WTC11 (cell line): ENCODE data around the gene DRD1. TPM values are rescaled to one million over a fixed set of nuclear protein-coding genes. Genes with fewer than 3 reads are reported as not detected.

ENCODE experiments used
- ATAC-seq: fragments of 200-7000 bp; cut with Tn5 transposase; 2 replicates; pipeline ENCODE4 v1.10.0; 2021; ENCODE audit warnings: mild to moderate bottlenecking, moderate library complexity
- CTCF ChIA-PET: fragments of 300-600 bp; sonication (Branson Sonifier 250); formaldehyde crosslinking; loops from one replicate; lab custom pipeline; 2021; ENCODE audit warnings: antibody characterized with exemption; lab: Charles Lee
- POLR2A ChIA-PET: fragments of 350-600 bp; sonication (Branson Sonifier 250); formaldehyde crosslinking; loops from one replicate; lab custom pipeline; 2021; ENCODE audit warnings: antibody characterized with exemption; lab: Charles Lee
- DNase-seq: peaks from one replicate; pipeline ENCODE4 v3.0.0; 2021; ENCODE audit warnings: low spot score
- H3K27ac Mint-ChIP-seq: 2 replicates; pipeline ENCODE4 v1.8.0; 2021; ENCODE audit warnings: mixed read lengths
- H3K27me3 Mint-ChIP-seq: 2 replicates; pipeline ENCODE4 v1.8.0; 2021; ENCODE audit warnings: low read depth, mild to moderate bottlenecking, moderate library complexity, mixed read lengths
- H3K36me3 Mint-ChIP-seq: 2 replicates; pipeline ENCODE4 v1.8.0; 2021; ENCODE audit warnings: mixed read lengths
- H3K4me1 Mint-ChIP-seq: 2 replicates; pipeline ENCODE4 v1.8.0; 2022; ENCODE audit warnings: mixed read lengths
- H3K4me3 Mint-ChIP-seq: 2 replicates; pipeline ENCODE4 v1.8.0; 2021; ENCODE audit warnings: mild to moderate bottlenecking, moderate library complexity, mixed read lengths
- H3K9me3 Mint-ChIP-seq: 2 replicates; pipeline ENCODE4 v1.8.0; 2021; ENCODE audit warnings: mixed read lengths
- ATF1 ChIP-seq: sonication (generic); formaldehyde crosslinking; IDR thresholded peaks from 2 replicates; pipeline ENCODE4 v1.8.1; 2023; ENCODE audit warnings: mild to moderate bottlenecking, moderate library complexity, missing genetic modification reagents
- CREM ChIP-seq: sonication (generic); formaldehyde crosslinking; IDR thresholded peaks from 2 replicates; pipeline ENCODE4 v1.8.1; 2022; ENCODE audit warnings: mild to moderate bottlenecking, missing genetic modification reagents, moderate library complexity
- E2F4 ChIP-seq: sonication (generic); formaldehyde crosslinking; IDR thresholded peaks from 2 replicates; pipeline ENCODE4 v1.8.1; 2022; ENCODE audit warnings: low read depth, mild to moderate bottlenecking, moderate library complexity, missing genetic modification reagents, borderline replicate concordance
- E2F5 ChIP-seq: sonication (generic); formaldehyde crosslinking; IDR thresholded peaks from 2 replicates; pipeline ENCODE4 v1.8.1; 2022; ENCODE audit warnings: mild to moderate bottlenecking, moderate library complexity, missing genetic modification reagents
- ELF4 ChIP-seq: sonication (generic); formaldehyde crosslinking; IDR thresholded peaks from 2 replicates; pipeline ENCODE4 v1.8.1; 2022; ENCODE audit warnings: low read depth, mild to moderate bottlenecking, moderate library complexity, missing genetic modification reagents
- ESRRA ChIP-seq: sonication (generic); formaldehyde crosslinking; IDR thresholded peaks from 2 replicates; pipeline ENCODE4 v1.8.1; 2022; ENCODE audit warnings: mild to moderate bottlenecking, missing genetic modification reagents, borderline replicate concordance
- FOXK1 ChIP-seq: sonication (generic); formaldehyde crosslinking; IDR thresholded peaks from 2 replicates; pipeline ENCODE4 v1.8.0; 2022; ENCODE audit warnings: mild to moderate bottlenecking, moderate library complexity, missing genetic modification reagents
- FOXP1 ChIP-seq: sonication (generic); formaldehyde crosslinking; IDR thresholded peaks from 2 replicates; pipeline ENCODE4 v1.8.0; 2022; ENCODE audit warnings: missing genetic modification reagents, mild to moderate bottlenecking, moderate library complexity, borderline replicate concordance
- GTF2I ChIP-seq: fragments of 250-450 bp; sonication (Bioruptor Pico); conservative IDR thresholded peaks from 2 replicates; pipeline ENCODE4 v1.4.0; 2021; ENCODE audit warnings: mild to moderate bottlenecking
- IRF1 ChIP-seq: sonication (generic); formaldehyde crosslinking; IDR thresholded peaks from 2 replicates; pipeline ENCODE4 v1.8.0; 2023; ENCODE audit warnings: missing genetic modification reagents
- IRF2 ChIP-seq: sonication (generic); formaldehyde crosslinking; IDR thresholded peaks from 2 replicates; pipeline ENCODE4 v1.8.0; 2022; ENCODE audit warnings: low read depth, missing genetic modification reagents, borderline replicate concordance
- NFATC4 ChIP-seq: fragments of 250-450 bp; sonication (Bioruptor Pico); IDR thresholded peaks from 2 replicates; pipeline ENCODE4 v1.9.0; 2021; ENCODE audit warnings: mild to moderate bottlenecking
- NFE2L1 ChIP-seq: sonication (generic); formaldehyde crosslinking; IDR thresholded peaks from 2 replicates; pipeline ENCODE4 v1.8.1; 2023; ENCODE audit warnings: missing genetic modification reagents
- RORB ChIP-seq: fragments of 250-450 bp; sonication (Bioruptor Pico); IDR thresholded peaks from 2 replicates; pipeline ENCODE4 v1.9.0; 2021; ENCODE audit warnings: mild to moderate bottlenecking
- SMAD3 ChIP-seq: sonication (generic); formaldehyde crosslinking; IDR thresholded peaks from 2 replicates; pipeline ENCODE4 v1.8.0; 2022; ENCODE audit warnings: missing genetic modification reagents, mild to moderate bottlenecking, borderline replicate concordance
- SP1 ChIP-seq: sonication (generic); formaldehyde crosslinking; conservative IDR thresholded peaks from 2 replicates; pipeline ENCODE4 v1.8.1; 2022; ENCODE audit warnings: missing genetic modification reagents
- USF1 ChIP-seq: sonication (generic); formaldehyde crosslinking; IDR thresholded peaks from 2 replicates; pipeline ENCODE4 v1.8.0; 2022; ENCODE audit warnings: mild to moderate bottlenecking, missing genetic modification reagents
- ZBTB21 ChIP-seq: sonication (generic); formaldehyde crosslinking; IDR thresholded peaks from 2 replicates; pipeline ENCODE4 v1.8.1; 2023; ENCODE audit warnings: mild to moderate bottlenecking, missing genetic modification reagents, borderline replicate concordance
- ZBTB43 ChIP-seq: sonication (generic); formaldehyde crosslinking; IDR thresholded peaks from 2 replicates; pipeline ENCODE4 v1.8.1; 2023; ENCODE audit warnings: mild to moderate bottlenecking, missing genetic modification reagents
- ZNF121 ChIP-seq: sonication (generic); formaldehyde crosslinking; IDR thresholded peaks from 2 replicates; pipeline ENCODE4 v1.8.0; 2023; ENCODE audit warnings: missing genetic modification reagents
- ZNF219 ChIP-seq: sonication (generic); formaldehyde crosslinking; IDR thresholded peaks from 2 replicates; pipeline ENCODE4 v1.8.0; 2023; ENCODE audit warnings: missing genetic modification reagents, mild to moderate bottlenecking, borderline replicate concordance
- ZNF396 ChIP-seq: fragments of 250-450 bp; sonication (Bioruptor Pico); IDR thresholded peaks from 2 replicates; pipeline ENCODE4 v1.8.0; 2021; ENCODE audit warnings: mild to moderate bottlenecking, moderate library complexity, borderline replicate concordance
- ZNF423 ChIP-seq: fragments of 250-450 bp; sonication (Bioruptor Pico); IDR thresholded peaks from 2 replicates; pipeline ENCODE4 v2.1.2; 2022; ENCODE audit warnings: mild to moderate bottlenecking, moderate library complexity
- ZNF532 ChIP-seq: fragments of 250-450 bp; sonication (Bioruptor Pico); IDR thresholded peaks from 2 replicates; pipeline ENCODE4 v1.9.0; 2021; ENCODE audit warnings: mild to moderate bottlenecking, borderline replicate concordance
- total RNA-seq: library from RNA; stranded (reverse); gene quantifications from 3 replicates; pipeline ENCODE4 v1.2.3, GENCODE V29; 2021

Gene DRD1
- total RNA-seq, 1 experiment from 2014 or later, result 0.07 TPM

GRCh38 chr5:175479125-175479881, 35.3 kb upstream of the DRD1 start:
- Mint-ChIP-seq H3K4me3 (peak overlapping the region; percentile 92), H3K4me1 (peaks cover 38% of the 10 kb centered on the region), H3K27me3 (peaks cover 28% of the 10 kb centered on the region), H3K36me3 (peaks cover 27% of the 10 kb centered on the region), H3K9me3 (no peaks in the 10 kb centered on the region), H3K27ac (peak overlapping the region; percentile 78)
- TF ChIP-seq ZNF121 (CRISPR knock-in tag), result no peak
- no peak for TF ChIP-seq ESRRA
- TF ChIP-seq USF1, result 0 out of 2 replicates have a peak, but pooled peaks have one; percentile 2
- ChIA-PET POLR2A (no interaction called here), CTCF (interaction anchor here (0.5 to 1.6 kb wide), 3 partner anchors 15 to 250 kb away, joined by 3 to 7 read pairs (median 4); no protein-coding TSS in a partner anchor)
- DNase-seq (no peak), ATAC-seq (peak; percentile 13; the same call in 1 of the 2 replicates)

GRCh38 chr5:175478384-175479124, 34.6 kb upstream of the DRD1 start, which contains the start of gene SFXN1:
Gene SFXN1 (plus strand): TSS chr5:175478560. CDS start chr5:175492104, 13,544 bp downstream.
- peaks cover 34% of the 10 kb centered on the region for H3K4me1 Mint-ChIP-seq
- H3K9me3 Mint-ChIP-seq, result no peaks in the 10 kb centered on the region
- peak within 1 kb of the TSS; percentile 78 for H3K27ac Mint-ChIP-seq
- ATAC-seq, result peak; percentile 90
- peaks cover 23% of the 10 kb centered on the region for H3K36me3 Mint-ChIP-seq
- peaks cover 32% of the 10 kb centered on the region for H3K27me3 Mint-ChIP-seq
- peak within 1 kb of the TSS; percentile 92 for H3K4me3 Mint-ChIP-seq
- DNase-seq, result peak; percentile 81
- ChIA-PET CTCF (interaction anchor here (0.6 to 5.0 kb wide), 6 partner anchors 12 to 569 kb away, joined by 3 to 44 read pairs (median 4); no protein-coding TSS in a partner anchor), POLR2A (interaction anchor here (1.0 kb wide), 1 partner anchor 14 kb away, joined by 3 read pairs; no protein-coding TSS in a partner anchor)
- TF ChIP-seq ZNF423, result no peak
- TF ChIP-seq ATF1, result 0 out of 2 replicates have a peak, but pooled peaks have one; percentile 63
- TF ChIP-seq ZBTB43 (CRISPR knock-in tag), result 0 out of 2 replicates have a peak, but pooled peaks have one; percentile 57
- no peak for TF ChIP-seq ELF4
- TF ChIP-seq CREM, result peak; percentile 26; the same call in 1 of the 2 replicates
- TF ChIP-seq SMAD3, result no peak
- TF ChIP-seq ESRRA, result 0 out of 2 replicates have a peak, but pooled peaks have one; percentile 34
- TF ChIP-seq ZNF396 (CRISPR knock-in tag), result no peak
- TF ChIP-seq E2F5 (CRISPR knock-in tag), result peak; percentile 97
- TF ChIP-seq ZNF219 (CRISPR knock-in tag), result no peak
- TF ChIP-seq IRF2 (CRISPR knock-in tag), result no peak
- TF ChIP-seq FOXP1 (CRISPR knock-in tag), result peak; percentile 84
- TF ChIP-seq ZNF532 (CRISPR knock-in tag), result no peak
- peak; percentile 67; the same call in 1 of the 2 replicates for TF ChIP-seq FOXK1 (CRISPR knock-in tag)
- TF ChIP-seq GTF2I (CRISPR knock-in tag), result no peak
- TF ChIP-seq IRF1 (CRISPR knock-in tag), result no peak
- peak; percentile 74; the same call in 1 of the 2 replicates for TF ChIP-seq NFE2L1 (CRISPR knock-in tag)
- TF ChIP-seq E2F4, result peak; percentile 76; the same call in 1 of the 2 replicates
- no peak for TF ChIP-seq NFATC4 (CRISPR knock-in tag)
- TF ChIP-seq RORB, result no peak
- peak; percentile 63; the same call in 1 of the 2 replicates for TF ChIP-seq SP1 (CRISPR knock-in tag)
- TF ChIP-seq ZBTB21 (CRISPR knock-in tag), result no peak
